H1 (cell line): ENCODE measurements around the gene BSND. TPM values are rescaled to one million over a fixed set of nuclear protein-coding genes. Genes with fewer than 3 reads are reported as not detected.

Experiments
- CTCF ChIA-PET: fragments of 300-600 bp; sonication (Branson Sonifier 250); formaldehyde crosslinking; loops from one replicate; lab custom pipeline; 2021; ENCODE audit not compliant: partially characterized antibody; lab: Charles Lee
- POLR2A ChIA-PET: fragments of 300-600 bp; sonication (Branson Sonifier 250); formaldehyde crosslinking; loops from one replicate; lab custom pipeline; 2021; ENCODE audit warnings: inconsistent platforms; ENCODE audit not compliant: partially characterized antibody; lab: Charles Lee
- DNase-seq, 2 experiments: peaks; one replicate each; pipeline versions ENCODE4 v3.0.0 to v3.0.0-alpha.2; 2010 to 2022; ENCODE audit warnings: low spot score in 2 of 2, low read depth in 1 of 2, mixed read lengths in 1 of 2
- FAIRE-seq: peaks from 2 replicates; lab custom pipeline; 2011; peaks lifted over from hg19 to GRCh38; lab: Jason Lieb, UNC
- H2AFZ ChIP-seq: 2 replicates; pipeline ENCODE4 v1.8.1; 2012; ENCODE audit warnings: low read length, inconsistent platforms
- H2AK5ac ChIP-seq: 2 replicates; pipeline ENCODE4 v1.6.1; 2013; ENCODE audit warnings: low read depth, low read length
- H2BK120ac ChIP-seq: replicated peaks from 2 replicates; pipeline ENCODE3; 2013; ENCODE audit warnings: low read depth, low read length, inconsistent platforms
- H2BK12ac ChIP-seq: 2 replicates; pipeline ENCODE4 v1.6.1; 2013; ENCODE audit warnings: low read depth, low read length
- H2BK15ac ChIP-seq: 2 replicates; pipeline ENCODE4 v1.6.1; 2013; ENCODE audit warnings: low read length
- H2BK20ac ChIP-seq: 2 replicates; pipeline ENCODE4 v1.6.1; 2013; ENCODE audit warnings: low read length
- H2BK5ac ChIP-seq: 2 replicates; pipeline ENCODE4 v1.6.1; 2013; ENCODE audit warnings: low read depth, low read length
- H3K14ac ChIP-seq: 2 replicates; pipeline ENCODE4 v1.6.1; 2013; ENCODE audit warnings: inconsistent platforms; ENCODE audit not compliant: insufficient read length
- H3K18ac ChIP-seq: 2 replicates; pipeline ENCODE4 v1.6.1; 2013; ENCODE audit warnings: low read length; ENCODE audit errors: extremely low read depth
- H3K23ac ChIP-seq: 2 replicates; pipeline ENCODE4 v1.6.1; 2013; ENCODE audit warnings: inconsistent platforms; ENCODE audit not compliant: insufficient read length
- H3K23me2 ChIP-seq: 2 replicates; pipeline ENCODE4 v1.6.1; 2013; ENCODE audit warnings: low read depth, low read length
- H3K27ac ChIP-seq: 2 replicates; pipeline ENCODE4 v1.6.1; 2011; ENCODE audit warnings: low read depth, low read length, inconsistent platforms
- H3K27me3 ChIP-seq, 4 experiments: replicated peaks in 1 of 4; 1 replicate in 1 of 4; 2 replicates in 3 of 4; pipeline versions ENCODE4 v1.6.1 to v1.8.1; 2011 to 2013; ENCODE audit warnings: low read length in 3 of 4, mild to moderate bottlenecking in 3 of 4, inconsistent platforms in 2 of 4, mixed read lengths in 2 of 4, moderate library complexity in 1 of 4; ENCODE audit not compliant: control insufficient read depth in 3 of 4, insufficient read depth in 3 of 4; ENCODE audit errors: extremely low read depth in 1 of 4
- H3K36me3 ChIP-seq, 4 experiments: 2 replicates each; pipeline versions ENCODE4 v1.6.1 to v1.8.1; 2011 to 2013; ENCODE audit warnings: mild to moderate bottlenecking in 4 of 4, low read length in 3 of 4, moderate library complexity in 2 of 4, control low read depth in 1 of 4, inconsistent platforms in 1 of 4; ENCODE audit not compliant: insufficient read depth in 4 of 4, control insufficient read depth in 2 of 4
- H3K4ac ChIP-seq: replicated peaks from 2 replicates; pipeline ENCODE3; 2013; ENCODE audit warnings: low read length, low read depth, mixed read lengths, inconsistent platforms; ENCODE audit not compliant: insufficient read length
- H3K4me1 ChIP-seq, 4 experiments: replicated peaks in 1 of 4; 1 replicate in 1 of 4; 2 replicates in 3 of 4; pipeline versions ENCODE4 v1.6.1 to v1.8.1; 2011 to 2013; ENCODE audit warnings: low read length in 3 of 4, inconsistent platforms in 2 of 4, mixed read lengths in 1 of 4; ENCODE audit not compliant: insufficient read depth in 4 of 4, control insufficient read depth in 3 of 4
- H3K4me2 ChIP-seq, 2 experiments: 2 replicates each; pipeline versions ENCODE4 v1.6.1 to v1.8.1; 2011 to 2013; ENCODE audit warnings: low read depth in 2 of 2, low read length in 2 of 2, control low read depth in 1 of 2, inconsistent platforms in 1 of 2, mild to moderate bottlenecking in 1 of 2; ENCODE audit not compliant: insufficient read depth in 1 of 2
- H3K4me3 ChIP-seq, 4 experiments: fragments of 200-600, 300-600 bp in 1 of 4; sonication (generic), shearing (Covaris generic), sonication (Bioruptor Twin) in 1 of 4; 2 replicates each; pipeline versions ENCODE4 v1.5.1 to v1.8.1; 2011 to 2016; ENCODE audit warnings: low read length in 4 of 4, low read depth in 3 of 4, control low read depth in 2 of 4, inconsistent platforms in 2 of 4, mild to moderate bottlenecking in 2 of 4, mixed read lengths in 1 of 4, moderate library complexity in 1 of 4; ENCODE audit not compliant: insufficient read depth in 2 of 4; ENCODE audit errors: extremely low read depth in 1 of 4
- H3K56ac ChIP-seq: replicated peaks from 2 replicates; pipeline ENCODE3; 2013; ENCODE audit warnings: low read depth, mild to moderate bottlenecking, mixed read lengths, low read length, inconsistent platforms; ENCODE audit not compliant: insufficient read length
- H3K79me1 ChIP-seq: 2 replicates; pipeline ENCODE4 v1.6.1; 2013; ENCODE audit warnings: low read depth, low read length, control low read depth
- H3K79me2 ChIP-seq, 2 experiments: 2 replicates each; pipeline versions ENCODE4 v1.6.1 to v1.8.1; 2012 to 2013; ENCODE audit warnings: low read length in 2 of 2, mild to moderate bottlenecking in 2 of 2, inconsistent platforms in 1 of 2; ENCODE audit not compliant: insufficient read depth in 2 of 2, control insufficient read depth in 1 of 2
- H3K9ac ChIP-seq, 4 experiments: replicated peaks in 1 of 4; 1 replicate in 1 of 4; 2 replicates in 3 of 4; pipeline versions ENCODE4 v1.6.1 to v1.8.1; 2011 to 2013; ENCODE audit warnings: low read depth in 3 of 4, low read length in 3 of 4, control low read depth in 2 of 4, mild to moderate bottlenecking in 2 of 4, moderate library complexity in 2 of 4, inconsistent platforms in 1 of 4; ENCODE audit errors: extremely low read depth in 1 of 4
- H3K9me3 ChIP-seq, 2 experiments: 2 replicates each; pipeline versions ENCODE4 v1.6.1 to v1.8.1; 2012 to 2013; ENCODE audit warnings: mild to moderate bottlenecking in 2 of 2, moderate library complexity in 2 of 2, control low read depth in 1 of 2, inconsistent platforms in 1 of 2, low read depth in 1 of 2, low read length in 1 of 2, mixed read lengths in 1 of 2; ENCODE audit not compliant: insufficient read depth in 2 of 2
- H4K20me1 ChIP-seq, 2 experiments: replicated peaks in 1 of 2; 2 replicates each; pipeline versions ENCODE3 to v1.8.1; 2011 to 2013; ENCODE audit warnings: inconsistent platforms in 2 of 2, low read length in 2 of 2, mild to moderate bottlenecking in 1 of 2; ENCODE audit not compliant: insufficient read depth in 2 of 2, control insufficient read depth in 1 of 2
- H4K5ac ChIP-seq: 2 replicates; pipeline ENCODE4 v1.6.1; 2013; ENCODE audit warnings: low read length, low read depth, mixed read lengths, inconsistent platforms; ENCODE audit not compliant: insufficient read length
- H4K8ac ChIP-seq: 2 replicates; pipeline ENCODE4 v1.8.0; 2013; ENCODE audit warnings: mild to moderate bottlenecking, moderate library complexity, low read length, inconsistent platforms; ENCODE audit not compliant: insufficient read depth; ENCODE audit errors: extremely low read depth
- H4K91ac ChIP-seq: replicated peaks from 2 replicates; pipeline ENCODE3; 2013; ENCODE audit warnings: low read length, mixed read lengths, inconsistent platforms; ENCODE audit not compliant: insufficient read length
- TAF7 ChIP-seq: optimal IDR thresholded peaks from 2 replicates; pipeline ENCODE3; 2011; ENCODE audit warnings: low read depth, mild to moderate bottlenecking, inconsistent platforms, low read length, moderate library complexity, borderline replicate concordance
- WGBS, 2 experiments: shearing (Covaris generic) in 1 of 2; methylation state at CpG; one replicate each; pipeline versions ENCODE4 v1.1.6 to v1.1.7; 2013 to 2015; ENCODE audit warnings: low lambda C conversion rate in 2 of 2, mixed read lengths in 2 of 2, inconsistent platforms in 1 of 2, low coverage in 1 of 2, missing lambda C conversion rate in 1 of 2; ENCODE audit not compliant: insufficient replicate concordance in 2 of 2, insufficient coverage in 1 of 2, insufficient read length in 1 of 2; ENCODE audit errors: extremely low coverage in 1 of 2, missing lambda C conversion rate in 1 of 2; 5-methylcytosine and 5-hydroxymethylcytosine counted together
- polyA plus RNA-seq, 7 experiments: library from polyadenylated mRNA; depleted of rRNA in 3 of 7; stranded (reverse) in 5 of 7; unstranded in 2 of 7; fragments of >200 nt in 5 of 7; fragments of 200-250 nt in 2 of 7; gene quantifications; 1 replicate in 5 of 7; 2 replicates in 1 of 7; 4 replicates in 1 of 7; pipeline versions ENCODE4 v1.2.1 to v1.2.3, GENCODE V29; 2011 to 2013; ENCODE audit warnings: missing spikeins in 2 of 7, mixed read lengths in 2 of 7
- total RNA-seq: library from RNA; stranded (reverse); fragmentation: NEBNext Ultra II Directional; extraction: Animal tissue kit (Norgen Biotek cat#: 25700); gene quantifications from 2 replicates; pipeline ENCODE4 v1.2.1, GENCODE V29; 2021
- TF ChIP-seq, protein P1 (sequence below), 3 experiments: IDR thresholded peaks; 1 replicate in 2 of 3; 2 replicates in 1 of 3; pipeline versions ENCODE4 v1.5.1 to v1.6.1; 2011; ENCODE audit warnings: low read length in 3 of 3, mild to moderate bottlenecking in 3 of 3, inconsistent platforms in 2 of 3, low read depth in 1 of 3, moderate library complexity in 1 of 3; ENCODE audit not compliant: insufficient read depth in 1 of 3; ENCODE audit errors: control extremely low read depth in 1 of 3

BSND gene
- total and polyA plus RNA-seq, 2 of the 8 experiments (the other 6 are each of a cell fraction or from before 2014, with no cell fraction given) = 0.43 to 0.68 TPM

DNA sequence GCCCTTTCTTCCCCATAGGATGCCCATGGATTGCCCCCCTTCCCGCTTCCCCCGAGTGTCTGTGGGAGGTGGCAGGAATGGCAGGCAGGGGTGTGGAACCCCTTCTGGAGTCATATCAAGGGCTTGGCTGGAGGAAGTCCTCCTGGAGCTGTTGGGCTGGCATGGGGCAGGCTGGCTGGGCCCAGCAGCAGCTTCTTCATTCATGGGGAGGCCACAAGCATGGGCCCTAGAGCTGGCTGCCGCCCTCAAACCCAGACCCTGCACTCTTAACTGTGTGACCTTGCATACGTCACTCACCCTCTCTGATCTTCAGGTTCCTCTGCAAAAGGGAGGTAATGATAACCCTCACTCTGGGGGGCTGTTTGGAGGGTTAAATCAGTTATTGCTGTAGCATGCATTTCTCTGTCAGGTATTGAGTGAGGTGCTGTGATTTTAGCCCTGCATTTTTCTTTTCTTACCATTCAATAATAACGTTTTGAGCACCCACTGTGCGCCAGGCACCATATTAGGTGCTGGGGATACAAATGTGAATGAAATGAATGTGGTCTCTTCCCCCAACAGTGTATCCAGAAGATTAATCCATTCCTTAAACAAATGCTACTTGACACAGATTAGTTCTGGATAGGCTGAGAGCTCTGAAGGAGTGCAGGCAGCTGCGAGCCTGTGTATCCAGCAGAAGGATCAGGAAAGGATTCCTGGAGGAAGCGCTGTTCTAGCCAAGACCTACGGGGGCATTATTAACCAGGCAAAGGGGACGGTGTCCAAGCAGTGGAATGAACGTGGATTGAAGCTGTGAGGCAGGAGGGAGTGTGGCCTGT is 49.9 kb downstream of the BSND start:
- H3K9ac ChIP-seq = no peak overlapping the region
- H3K4me2 ChIP-seq = no peak overlapping the region
- no peak overlapping the region for H3K14ac ChIP-seq
- H3K27ac ChIP-seq = no peak overlapping the region
- no peak for TF ChIP-seq TAF7
- TF ChIP-seq, protein P1, sequence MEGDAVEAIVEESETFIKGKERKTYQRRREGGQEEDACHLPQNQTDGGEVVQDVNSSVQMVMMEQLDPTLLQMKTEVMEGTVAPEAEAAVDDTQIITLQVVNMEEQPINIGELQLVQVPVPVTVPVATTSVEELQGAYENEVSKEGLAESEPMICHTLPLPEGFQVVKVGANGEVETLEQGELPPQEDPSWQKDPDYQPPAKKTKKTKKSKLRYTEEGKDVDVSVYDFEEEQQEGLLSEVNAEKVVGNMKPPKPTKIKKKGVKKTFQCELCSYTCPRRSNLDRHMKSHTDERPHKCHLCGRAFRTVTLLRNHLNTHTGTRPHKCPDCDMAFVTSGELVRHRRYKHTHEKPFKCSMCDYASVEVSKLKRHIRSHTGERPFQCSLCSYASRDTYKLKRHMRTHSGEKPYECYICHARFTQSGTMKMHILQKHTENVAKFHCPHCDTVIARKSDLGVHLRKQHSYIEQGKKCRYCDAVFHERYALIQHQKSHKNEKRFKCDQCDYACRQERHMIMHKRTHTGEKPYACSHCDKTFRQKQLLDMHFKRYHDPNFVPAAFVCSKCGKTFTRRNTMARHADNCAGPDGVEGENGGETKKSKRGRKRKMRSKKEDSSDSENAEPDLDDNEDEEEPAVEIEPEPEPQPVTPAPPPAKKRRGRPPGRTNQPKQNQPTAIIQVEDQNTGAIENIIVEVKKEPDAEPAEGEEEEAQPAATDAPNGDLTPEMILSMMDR (IDR thresholded peaks at IDR 0.05; ENCODE audit: control extremely low read depth in 1 of 3, insufficient read depth in 1 of 3, low read depth in 1 of 3, low read length in 3 of 3) = peak in 1 of 3 experiments; percentile 1; a peak in 1 of 4 replicates
- H3K56ac ChIP-seq = no peak overlapping the region
- ChIA-PET POLR2A (no interaction called here), CTCF (interaction anchor here (0.8 to 4.3 kb wide), 16 partner anchors 8 to 103 kb away, joined by 3 to 31 read pairs (median 6); partner anchors contain the start of gene PCSK9)
- DNase-seq = no peak
- no peak overlapping the region for H2BK5ac ChIP-seq
- H4K91ac ChIP-seq = no peak overlapping the region
- no peak overlapping the region for H2BK20ac ChIP-seq
- no peak overlapping the region for H3K4ac ChIP-seq
- no peak for FAIRE-seq
- H3K36me3 ChIP-seq = peaks cover 0 to 17% (median 2%) of the 10 kb centered on the region in 4 experiments; a peak in 3 of 8 replicates
- no peak overlapping the region for H4K5ac ChIP-seq
- H4K20me1 ChIP-seq = peaks cover 0 to 31% of the 10 kb centered on the region in 2 experiments
- no peaks in the 10 kb centered on the region; a peak in 1 of 7 replicates for H3K4me1 ChIP-seq
- H3K27me3 ChIP-seq = no peaks in the 10 kb centered on the region
- H3K79me1 ChIP-seq = no peaks in the 10 kb centered on the region; the same call in none of the 2 replicates
- H3K23me2 ChIP-seq = no peaks in the 10 kb centered on the region
- H2BK12ac ChIP-seq = no peak overlapping the region
- no peaks in the 10 kb centered on the region for H3K79me2 ChIP-seq
- no peak overlapping the region for H3K18ac ChIP-seq
- H2BK15ac ChIP-seq = no peak overlapping the region
- 89% methylated on average over 11 of the region's 11 CpGs; no CpG with 5 or more reads in 1 of the 2 experiments for WGBS, 2 experiments
- no peak overlapping the region for H2AFZ ChIP-seq
- no peak overlapping the region for H2BK120ac ChIP-seq
- no peak overlapping the region; the same call in 1 of the 2 replicates for H4K8ac ChIP-seq
- H3K23ac ChIP-seq = no peak overlapping the region
- no peaks in the 10 kb centered on the region for H3K9me3 ChIP-seq
- H3K4me3 ChIP-seq = no peak overlapping the region
- H2AK5ac ChIP-seq = no peak overlapping the region
